GM12874 (cell line): Measurements from ENCODE around the gene PSMD7.

ENCODE experiments used
- TF ChIP-seq, protein P1 (sequence below): IDR thresholded peaks from 2 replicates; pipeline ENCODE4 v1.5.1; 2011; ENCODE audit warnings: low read depth, mild to moderate bottlenecking, control low read depth, low read length, moderate library complexity; ENCODE audit not compliant: insufficient read depth

Gene PSMD7

DNA sequence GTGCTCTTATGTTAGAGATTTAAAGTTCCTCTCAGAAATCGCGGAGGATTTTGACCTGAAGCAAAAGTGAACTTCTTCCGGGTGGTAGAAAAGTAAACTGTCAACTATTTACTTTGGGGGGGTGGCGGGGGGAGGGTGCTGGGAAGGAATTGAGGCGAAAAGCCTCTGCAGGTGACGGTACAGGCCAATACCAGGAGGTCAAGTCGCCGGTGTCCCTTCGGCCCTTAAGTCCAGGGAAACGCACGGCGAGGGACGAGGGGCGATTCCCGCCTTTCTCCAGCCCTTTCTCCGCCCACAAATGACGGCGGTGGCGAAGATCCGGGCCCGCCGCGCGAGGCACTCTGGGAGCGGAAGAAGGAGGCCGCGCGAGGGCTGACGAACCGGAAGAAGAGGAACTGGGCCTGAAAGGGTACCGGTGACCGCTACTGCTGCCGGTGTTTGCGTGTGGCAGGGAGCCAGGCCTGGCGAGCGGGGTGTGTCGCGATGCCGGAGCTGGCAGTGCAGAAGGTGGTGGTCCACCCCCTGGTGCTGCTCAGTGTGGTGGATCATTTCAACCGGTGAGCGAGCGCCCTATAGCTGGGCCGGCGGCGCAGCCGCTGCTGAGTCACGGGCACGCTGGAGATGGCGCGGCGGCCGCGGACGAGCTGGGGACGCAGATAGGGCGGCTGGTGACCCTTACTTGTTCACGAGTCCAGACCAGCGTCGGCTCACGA lies at the start of gene PSMD7:
Gene PSMD7 (plus strand): TSS at position 383 of the 713 bp plus-strand sequence. CDS start 101 bp downstream, at position 484.
- TF ChIP-seq, protein P1, sequence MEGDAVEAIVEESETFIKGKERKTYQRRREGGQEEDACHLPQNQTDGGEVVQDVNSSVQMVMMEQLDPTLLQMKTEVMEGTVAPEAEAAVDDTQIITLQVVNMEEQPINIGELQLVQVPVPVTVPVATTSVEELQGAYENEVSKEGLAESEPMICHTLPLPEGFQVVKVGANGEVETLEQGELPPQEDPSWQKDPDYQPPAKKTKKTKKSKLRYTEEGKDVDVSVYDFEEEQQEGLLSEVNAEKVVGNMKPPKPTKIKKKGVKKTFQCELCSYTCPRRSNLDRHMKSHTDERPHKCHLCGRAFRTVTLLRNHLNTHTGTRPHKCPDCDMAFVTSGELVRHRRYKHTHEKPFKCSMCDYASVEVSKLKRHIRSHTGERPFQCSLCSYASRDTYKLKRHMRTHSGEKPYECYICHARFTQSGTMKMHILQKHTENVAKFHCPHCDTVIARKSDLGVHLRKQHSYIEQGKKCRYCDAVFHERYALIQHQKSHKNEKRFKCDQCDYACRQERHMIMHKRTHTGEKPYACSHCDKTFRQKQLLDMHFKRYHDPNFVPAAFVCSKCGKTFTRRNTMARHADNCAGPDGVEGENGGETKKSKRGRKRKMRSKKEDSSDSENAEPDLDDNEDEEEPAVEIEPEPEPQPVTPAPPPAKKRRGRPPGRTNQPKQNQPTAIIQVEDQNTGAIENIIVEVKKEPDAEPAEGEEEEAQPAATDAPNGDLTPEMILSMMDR, result no peak

GRCh38 chr16:74249254-74249653 lies 47.4 kb upstream of the PSMD7 start:
- TF ChIP-seq, protein P1, result no peak

- TF ChIP-seq, protein P1, result no peak
Observed at GRCh38 chr16:74249846-74250245, 46.8 kb upstream of the PSMD7 start.

DNA sequence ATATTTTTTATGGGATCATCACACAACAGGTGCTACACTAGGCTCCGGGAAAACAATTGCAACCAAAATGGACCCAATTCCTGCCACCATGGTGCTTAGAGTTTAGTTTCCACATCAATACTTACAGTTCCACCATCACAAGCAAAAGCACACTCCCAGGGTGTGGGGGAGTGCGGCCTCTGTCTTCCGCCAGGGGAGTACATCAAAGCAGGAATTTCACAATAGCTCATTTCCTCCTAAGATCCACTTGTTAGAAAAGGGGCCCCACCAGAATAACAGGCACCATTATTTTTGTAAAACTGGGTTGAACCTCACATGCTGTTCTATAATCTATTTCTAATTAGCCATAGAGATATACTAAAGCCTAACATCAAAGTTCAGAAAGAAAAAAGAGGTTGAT lies 44.3 kb upstream of the PSMD7 start:
- TF ChIP-seq, protein P1, result no peak

GRCh38 chr16:74253161-74253938 lies 43.3 kb upstream of the PSMD7 start:
- TF ChIP-seq, protein P1, result no peak

- TF ChIP-seq, protein P1, result no peak
Observed at GRCh38 chr16:74257061-74257460, 39.6 kb upstream of the PSMD7 start.

- TF ChIP-seq, protein P1, result no peak
Observed at GRCh38 chr16:74261068-74261467, 35.5 kb upstream of the PSMD7 start.
